ENCODE data around the gene FTCD.
A peak's percentile ranks its signal among the peaks of the same experiment; 100 is the strongest.
"Not testable (repeated sequence)": the region's sequence is repeated elsewhere in the genome, so short reads cannot be mapped to it uniquely, and the experiment has no call there.

FTCD gene

GRCh38 chr21:46108827-46109312 lies 46.5 kb downstream of the FTCD start:
- FAIRE-seq (no peak), DNase-seq (ENCODE audit: insufficient read length, low spot score) (no peak)
- TF ChIP-seq PAX5 (IDR thresholded peaks at IDR 0.05; ENCODE audit: insufficient read depth, low read length, severe bottlenecking) (no peak), SPI1 (IDR thresholded peaks at IDR 0.05; ENCODE audit: low read depth, low read length) (no peak), TAF1 (IDR thresholded peaks at IDR 0.05; ENCODE audit: low read depth, low read length) (no peak), POLR2AphosphoS5 (IDR thresholded peaks at IDR 0.05; ENCODE audit: low read depth, low read length) (no peak), POU2F2 (IDR thresholded peaks at IDR 0.05; ENCODE audit: low read depth, low read length) (no peak), POLR2A (IDR thresholded peaks at IDR 0.05; ENCODE audit: low read depth, low read length) (no peak)

DNA sequence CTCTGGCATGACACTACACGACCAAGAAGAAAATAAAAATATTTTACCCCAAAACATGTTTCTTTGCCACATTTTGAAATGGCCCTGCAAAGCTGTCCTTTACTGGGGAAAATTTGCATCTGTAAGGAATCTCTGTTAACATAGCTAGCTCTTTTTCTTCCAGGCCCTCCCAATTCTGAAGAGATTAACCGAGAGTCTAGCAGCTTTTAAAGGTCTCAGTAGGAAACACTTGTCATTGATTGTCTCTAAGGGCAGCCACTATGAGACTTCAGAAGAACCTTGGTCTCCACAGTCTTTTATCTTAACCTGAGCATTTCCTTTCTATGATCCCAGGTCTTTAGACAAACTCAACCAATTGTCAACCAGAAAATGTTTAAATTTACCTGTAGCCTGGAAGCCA lies 48.0 kb downstream of the FTCD start:
- FAIRE-seq; DNase-seq (ENCODE audit: insufficient read length, low spot score): not testable (repeated sequence)

DNA sequence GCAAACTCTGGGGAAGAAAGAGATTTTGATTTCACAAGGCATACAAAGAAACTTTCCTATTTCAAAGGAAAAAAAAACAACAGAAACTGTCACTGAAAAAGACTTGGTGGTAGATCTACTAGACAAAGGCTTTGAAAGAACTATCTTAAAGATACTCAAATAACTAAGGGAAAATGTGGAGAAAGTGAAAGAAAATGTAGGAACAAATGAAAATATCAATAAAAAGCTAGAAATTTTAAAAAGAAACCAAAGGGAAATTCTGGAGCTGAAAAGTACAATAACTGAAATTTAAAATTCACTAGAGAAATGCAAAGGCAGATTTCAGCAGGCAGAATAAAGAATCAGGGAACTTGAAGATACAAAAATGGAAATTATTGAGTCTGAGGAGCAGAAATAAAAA lies 51.3 kb downstream of the FTCD start:
- TF ChIP-seq POU2F2 (IDR thresholded peaks at IDR 0.05; ENCODE audit: low read depth, low read length): no peak
- TF ChIP-seq POLR2A (IDR thresholded peaks at IDR 0.05; ENCODE audit: low read depth, low read length): no peak
- no peak for TF ChIP-seq TAF1 (IDR thresholded peaks at IDR 0.05; ENCODE audit: low read depth, low read length)
- TF ChIP-seq SPI1 (IDR thresholded peaks at IDR 0.05; ENCODE audit: low read depth, low read length): no peak
- no peak for TF ChIP-seq PAX5 (IDR thresholded peaks at IDR 0.05; ENCODE audit: insufficient read depth, low read length, severe bottlenecking)
- TF ChIP-seq POLR2AphosphoS5 (IDR thresholded peaks at IDR 0.05; ENCODE audit: low read depth, low read length): no peak
- DNase-seq (ENCODE audit: insufficient read length, low spot score) (no peak), FAIRE-seq (no peak)

- no peak for FAIRE-seq
- TF ChIP-seq PAX5 (IDR thresholded peaks at IDR 0.05; ENCODE audit: insufficient read depth, low read length, severe bottlenecking): no peak
- DNase-seq (ENCODE audit: insufficient read length, low spot score): no peak
Observed at GRCh38 chr21:46100906-46101305, 54.5 kb downstream of the FTCD start.

DNA sequence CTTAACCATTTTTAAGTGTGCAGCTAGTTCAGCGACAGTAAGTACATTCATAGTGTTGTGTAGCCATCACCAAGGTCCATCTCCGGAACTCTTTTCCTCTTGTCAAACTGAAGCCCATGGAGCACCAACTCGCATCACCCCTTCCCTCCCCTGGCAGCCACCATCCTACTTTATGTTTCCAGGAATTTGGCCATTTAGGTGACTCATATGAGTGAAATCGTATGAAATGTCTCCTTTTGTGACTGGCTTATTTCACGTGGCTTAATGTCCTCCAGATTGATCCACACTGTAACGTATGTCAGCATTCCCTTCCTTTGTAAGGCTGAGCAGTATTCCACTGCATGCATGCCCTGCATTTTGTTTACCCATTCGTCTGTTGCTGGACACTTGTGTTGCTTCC lies 55.0 kb downstream of the FTCD start:
- FAIRE-seq: no peak
- no peak for TF ChIP-seq POLR2A (IDR thresholded peaks at IDR 0.05; ENCODE audit: low read depth, low read length)
- no peak for TF ChIP-seq PAX5 (IDR thresholded peaks at IDR 0.05; ENCODE audit: insufficient read depth, low read length, severe bottlenecking)
- TF ChIP-seq TAF1 (IDR thresholded peaks at IDR 0.05; ENCODE audit: low read depth, low read length): no peak
- no peak for TF ChIP-seq SPI1 (IDR thresholded peaks at IDR 0.05; ENCODE audit: low read depth, low read length)
- no peak for TF ChIP-seq POU2F2 (IDR thresholded peaks at IDR 0.05; ENCODE audit: low read depth, low read length)
- TF ChIP-seq POLR2AphosphoS5 (IDR thresholded peaks at IDR 0.05; ENCODE audit: low read depth, low read length): no peak
- DNase-seq (ENCODE audit: insufficient read length, low spot score): no peak

GRCh38 chr21:46100020-46100419 lies 55.4 kb downstream of the FTCD start:
- DNase-seq (ENCODE audit: insufficient read length, low spot score) (no peak), FAIRE-seq (no peak)
- TF ChIP-seq POLR2AphosphoS5 (IDR thresholded peaks at IDR 0.05; ENCODE audit: low read depth, low read length) (no peak), SPI1 (IDR thresholded peaks at IDR 0.05; ENCODE audit: low read depth, low read length) (no peak), POU2F2 (IDR thresholded peaks at IDR 0.05; ENCODE audit: low read depth, low read length) (no peak), TAF1 (IDR thresholded peaks at IDR 0.05; ENCODE audit: low read depth, low read length) (no peak), PAX5 (IDR thresholded peaks at IDR 0.05; ENCODE audit: insufficient read depth, low read length, severe bottlenecking) (no peak), POLR2A (IDR thresholded peaks at IDR 0.05; ENCODE audit: low read depth, low read length) (no peak)

DNA sequence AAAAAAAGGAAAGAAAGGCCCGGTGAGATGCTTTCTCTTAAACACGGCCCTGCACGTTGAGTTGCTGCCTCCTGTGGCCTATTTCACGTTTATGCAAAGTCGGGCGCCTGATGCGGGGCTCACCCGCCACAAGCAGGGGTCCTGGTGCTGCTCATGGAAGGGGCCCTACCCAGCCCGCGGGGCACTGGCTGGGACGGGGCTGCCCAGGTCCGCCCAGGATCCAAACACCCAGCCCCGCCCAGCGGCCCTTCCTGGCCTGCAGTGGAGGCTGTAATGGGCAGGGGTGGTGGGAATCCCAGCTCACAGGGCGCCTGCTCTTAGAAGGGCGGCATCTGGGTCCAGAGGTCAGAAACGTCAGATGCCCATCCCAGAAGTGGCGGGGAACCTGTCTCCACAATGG lies 55.9 kb downstream of the FTCD start:
- DNase-seq (ENCODE audit: insufficient read length, low spot score): peak; percentile 10
- TF ChIP-seq PAX5 (IDR thresholded peaks at IDR 0.05; ENCODE audit: insufficient read depth, low read length, severe bottlenecking): no peak
- no peak for TF ChIP-seq TAF1 (IDR thresholded peaks at IDR 0.05; ENCODE audit: low read depth, low read length)
- no peak for TF ChIP-seq POU2F2 (IDR thresholded peaks at IDR 0.05; ENCODE audit: low read depth, low read length)
- no peak for TF ChIP-seq POLR2AphosphoS5 (IDR thresholded peaks at IDR 0.05; ENCODE audit: low read depth, low read length)
- TF ChIP-seq POLR2A (IDR thresholded peaks at IDR 0.05; ENCODE audit: low read depth, low read length): no peak
- TF ChIP-seq SPI1 (IDR thresholded peaks at IDR 0.05; ENCODE audit: low read depth, low read length): no peak
- FAIRE-seq: no peak

DNA sequence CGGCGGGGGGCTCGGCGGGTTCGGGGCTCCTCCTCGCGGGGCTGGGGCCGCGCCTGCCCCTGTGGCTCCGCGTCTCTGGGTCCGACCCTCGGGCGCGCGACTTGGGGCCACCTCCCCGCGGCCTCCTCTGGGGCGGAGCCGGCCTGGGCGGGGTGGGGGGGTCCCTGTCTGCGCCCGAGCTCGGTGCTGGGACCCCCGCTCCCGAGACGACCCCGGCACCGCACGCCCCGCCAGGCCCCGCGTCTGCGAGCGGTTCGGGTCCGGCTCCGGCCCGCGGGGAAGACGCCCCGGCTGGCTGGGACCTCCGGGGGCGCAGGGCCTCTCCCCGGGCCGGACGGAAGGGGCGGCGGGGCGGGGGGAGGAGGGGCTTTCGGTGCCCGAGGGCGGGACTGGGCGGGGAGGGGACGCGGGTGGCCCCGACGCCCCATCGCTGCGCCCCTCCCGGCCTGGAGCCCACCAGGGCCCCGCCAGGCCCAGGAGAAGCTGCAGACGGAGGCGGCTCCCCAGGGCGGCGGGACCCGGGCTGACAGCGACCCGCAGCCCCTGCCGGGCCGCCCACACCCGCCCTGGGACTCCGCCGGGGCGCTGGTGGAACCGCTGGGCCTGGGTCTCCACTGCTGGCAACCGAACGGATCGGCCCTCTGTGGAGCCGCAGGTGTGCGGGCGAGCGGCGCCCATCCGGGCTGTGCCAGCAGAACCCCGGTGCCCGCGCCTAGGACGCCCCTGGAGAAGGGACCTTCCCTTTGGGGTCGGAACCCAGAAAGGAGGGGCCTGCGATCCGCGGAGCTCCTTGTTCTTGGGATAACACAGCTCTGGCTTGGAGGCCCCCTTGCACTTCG lies 56.9 kb downstream of the FTCD start:
- DNase-seq (ENCODE audit: insufficient read length, low spot score): peak; percentile 26
- no peak for TF ChIP-seq SPI1 (IDR thresholded peaks at IDR 0.05; ENCODE audit: low read depth, low read length)
- TF ChIP-seq PAX5 (IDR thresholded peaks at IDR 0.05; ENCODE audit: insufficient read depth, low read length, severe bottlenecking): no peak
- TF ChIP-seq POLR2A (IDR thresholded peaks at IDR 0.05; ENCODE audit: low read depth, low read length): no peak
- no peak for TF ChIP-seq POLR2AphosphoS5 (IDR thresholded peaks at IDR 0.05; ENCODE audit: low read depth, low read length)
- no peak for TF ChIP-seq POU2F2 (IDR thresholded peaks at IDR 0.05; ENCODE audit: low read depth, low read length)
- TF ChIP-seq TAF1 (IDR thresholded peaks at IDR 0.05; ENCODE audit: low read depth, low read length): no peak

GRCh38 chr21:46097336-46098293 lies 57.8 kb downstream of the FTCD start, which contains the start of gene COL6A2:
TSS of gene COL6A2 (plus strand) at chr21:46098112.
- DNase-seq (ENCODE audit: insufficient read length, low spot score): peak; percentile 44
- no peak for FAIRE-seq
- TF ChIP-seq POLR2A (IDR thresholded peaks at IDR 0.05; ENCODE audit: low read depth, low read length) (no peak), POLR2AphosphoS5 (IDR thresholded peaks at IDR 0.05; ENCODE audit: low read depth, low read length) (no peak), TAF1 (IDR thresholded peaks at IDR 0.05; ENCODE audit: low read depth, low read length) (no peak), SPI1 (IDR thresholded peaks at IDR 0.05; ENCODE audit: low read depth, low read length) (no peak)

More for the DNA sequence above, 56.9 kb downstream of the FTCD start:
- no peak for FAIRE-seq
